Measurements from ENCODE around the gene SLC1A4.

Gene SLC1A4

GRCh38 chr2:65050931-65051330 lies 61.7 kb downstream of the SLC1A4 start:
- no peak overlapping the region for H3K4me3 ChIP-seq (ENCODE audit: low read depth, low read length)
- TF ChIP-seq, protein P1, sequence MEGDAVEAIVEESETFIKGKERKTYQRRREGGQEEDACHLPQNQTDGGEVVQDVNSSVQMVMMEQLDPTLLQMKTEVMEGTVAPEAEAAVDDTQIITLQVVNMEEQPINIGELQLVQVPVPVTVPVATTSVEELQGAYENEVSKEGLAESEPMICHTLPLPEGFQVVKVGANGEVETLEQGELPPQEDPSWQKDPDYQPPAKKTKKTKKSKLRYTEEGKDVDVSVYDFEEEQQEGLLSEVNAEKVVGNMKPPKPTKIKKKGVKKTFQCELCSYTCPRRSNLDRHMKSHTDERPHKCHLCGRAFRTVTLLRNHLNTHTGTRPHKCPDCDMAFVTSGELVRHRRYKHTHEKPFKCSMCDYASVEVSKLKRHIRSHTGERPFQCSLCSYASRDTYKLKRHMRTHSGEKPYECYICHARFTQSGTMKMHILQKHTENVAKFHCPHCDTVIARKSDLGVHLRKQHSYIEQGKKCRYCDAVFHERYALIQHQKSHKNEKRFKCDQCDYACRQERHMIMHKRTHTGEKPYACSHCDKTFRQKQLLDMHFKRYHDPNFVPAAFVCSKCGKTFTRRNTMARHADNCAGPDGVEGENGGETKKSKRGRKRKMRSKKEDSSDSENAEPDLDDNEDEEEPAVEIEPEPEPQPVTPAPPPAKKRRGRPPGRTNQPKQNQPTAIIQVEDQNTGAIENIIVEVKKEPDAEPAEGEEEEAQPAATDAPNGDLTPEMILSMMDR (IDR thresholded peaks at IDR 0.05; ENCODE audit: low read depth, low read length, missing control alignments): no peak
- no peak for DNase-seq (ENCODE audit: low read depth)

GRCh38 chr2:65053199-65053598 lies 64.0 kb downstream of the SLC1A4 start:
- TF ChIP-seq, protein P1 (IDR thresholded peaks at IDR 0.05; ENCODE audit: low read depth, low read length, missing control alignments): no peak
- peak; percentile 83 for DNase-seq (ENCODE audit: low read depth)
- no peak overlapping the region for H3K4me3 ChIP-seq (ENCODE audit: low read depth, low read length)

GRCh38 chr2:65054749-65055421 lies 65.7 kb downstream of the SLC1A4 start:
- H3K4me3 ChIP-seq (ENCODE audit: low read depth, low read length): no peak overlapping the region; the same call in 1 of the 2 replicates
- TF ChIP-seq, protein P1 (IDR thresholded peaks at IDR 0.05; ENCODE audit: low read depth, low read length, missing control alignments): no peak
- DNase-seq (ENCODE audit: low read depth): no peak

- TF ChIP-seq, protein P1 (IDR thresholded peaks at IDR 0.05; ENCODE audit: low read depth, low read length, missing control alignments): no peak
- peak overlapping the region; percentile 68 for H3K4me3 ChIP-seq (ENCODE audit: low read depth, low read length)
- DNase-seq (ENCODE audit: low read depth): no peak
These were observed 66.4 kb downstream of the SLC1A4 start for GRCh38 chr2:65055422-65056214.

DNA sequence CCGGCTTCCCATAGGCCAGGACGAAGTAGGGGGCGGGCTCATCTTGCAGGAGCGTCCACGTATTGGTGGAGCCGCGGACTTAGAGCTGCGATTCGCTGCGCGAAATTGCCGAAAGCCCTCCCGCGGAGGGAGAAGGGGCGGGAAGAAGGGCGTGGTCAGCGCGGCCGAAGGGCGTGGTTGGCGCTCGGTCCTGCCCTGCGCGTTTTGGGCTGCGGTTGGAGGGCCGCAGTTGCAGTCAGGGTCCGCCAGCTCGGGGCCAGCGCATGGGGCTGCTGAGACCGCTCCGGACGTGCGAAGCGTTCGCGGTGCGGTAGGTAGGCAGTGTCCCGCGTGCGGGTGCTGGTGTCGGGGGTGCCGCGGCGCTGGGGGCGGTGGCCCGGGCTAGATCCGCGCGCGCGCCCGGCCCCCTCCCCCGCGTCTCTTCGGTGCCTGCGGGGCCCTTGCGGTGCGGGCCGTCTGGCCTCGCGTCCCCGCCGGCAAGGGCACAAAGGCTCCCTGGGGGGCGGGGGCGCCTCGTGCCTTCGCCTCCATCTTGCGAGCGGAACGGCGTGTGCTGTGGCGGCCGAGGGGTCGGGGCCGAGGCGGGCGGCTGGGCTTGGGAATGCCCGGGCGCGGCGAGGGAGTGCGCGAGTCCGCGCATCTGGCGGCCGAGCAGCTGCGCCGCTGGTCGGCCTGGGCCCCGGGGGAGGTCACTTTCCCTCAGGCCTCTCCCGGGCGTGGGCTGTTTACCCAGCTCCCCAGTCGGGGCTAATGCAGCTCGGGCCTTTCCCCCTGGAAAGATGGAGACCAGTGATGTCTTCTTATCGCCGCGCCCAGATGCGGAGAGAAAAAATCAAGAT lies 67.2 kb downstream of the SLC1A4 start, which contains the start of gene CEP68:
CEP68 (plus strand) TSS at position 202 of the 839 bp plus-strand sequence. CDS start 13,029 bp downstream, outside the sequence.
- TF ChIP-seq, protein P1 (IDR thresholded peaks at IDR 0.05; ENCODE audit: low read depth, low read length, missing control alignments): no peak
- peak within 1 kb of the TSS; percentile 68 for H3K4me3 ChIP-seq (ENCODE audit: low read depth, low read length)
- DNase-seq (ENCODE audit: low read depth): peak; percentile 92

GRCh38 chr2:65057054-65057375 lies 67.8 kb downstream of the SLC1A4 start:
- DNase-seq (ENCODE audit: low read depth): no peak

More at GRCh38 chr2:65057054-65057375, 67.8 kb downstream of the SLC1A4 start:
- TF ChIP-seq, protein P1 (IDR thresholded peaks at IDR 0.05; ENCODE audit: low read depth, low read length, missing control alignments): no peak
- peak overlapping the region; percentile 68 for H3K4me3 ChIP-seq (ENCODE audit: low read depth, low read length)
